HepG2 (cell line): Measurements from ENCODE around the gene DGAT2.

Experiments used
- AKAP8 ChIP-seq: sonication (generic); formaldehyde crosslinking; IDR thresholded peaks from 2 replicates; pipeline ENCODE4 v1.5.1; 2020; ENCODE audit warnings: mild to moderate bottlenecking, missing genetic modification reagents
- ARID2 ChIP-seq: sonication (generic); formaldehyde crosslinking; IDR thresholded peaks from 2 replicates; pipeline ENCODE4 v1.8.1; 2022; ENCODE audit warnings: mild to moderate bottlenecking, missing genetic modification reagents, borderline replicate concordance
- CEBPB ChIP-seq: IDR thresholded peaks from 2 replicates; pipeline ENCODE4 v1.6.1; 2011; ENCODE audit warnings: low read depth, low read length, improper control_type of control experiment, borderline replicate concordance
- CTCF ChIP-seq: sonication (generic); formaldehyde crosslinking; IDR thresholded peaks from 2 replicates; pipeline ENCODE4 v1.5.0; 2020; ENCODE audit warnings: mild to moderate bottlenecking, missing genetic modification reagents, moderate library complexity
- ESRRA ChIP-seq: sonication (generic); formaldehyde crosslinking; IDR thresholded peaks from 2 replicates; pipeline ENCODE4 v1.5.1; 2020; ENCODE audit warnings: mild to moderate bottlenecking, low read depth, missing genetic modification reagents
- EZH2 ChIP-seq: conservative IDR thresholded peaks from 2 replicates; pipeline ENCODE4 v1.6.1; 2012; ENCODE audit warnings: mild to moderate bottlenecking, low read depth, low read length, moderate library complexity
- HDAC6 ChIP-seq: fragments of 200-600 bp; sonication (generic); IDR thresholded peaks from 2 replicates; pipeline ENCODE4 v1.7.0; 2017; ENCODE audit warnings: mild to moderate bottlenecking, antibody characterized with exemption, low read length, low read depth
- JUND ChIP-seq: sonication (generic); formaldehyde crosslinking; IDR thresholded peaks from 2 replicates; pipeline ENCODE4 v1.8.0; 2022; ENCODE audit warnings: mild to moderate bottlenecking, missing genetic modification reagents
- POLR2A ChIP-seq, 2 experiments: IDR thresholded peaks; 2 replicates each; pipeline ENCODE4 v1.6.1; 2011; ENCODE audit warnings: low read depth in 2 of 2, low read length in 2 of 2, mild to moderate bottlenecking in 1 of 2, moderate library complexity in 1 of 2; ENCODE audit not compliant: insufficient read depth in 1 of 2
- RNF219 ChIP-seq: sonication (generic); formaldehyde crosslinking; IDR thresholded peaks from 2 replicates; pipeline ENCODE4 v1.5.0; 2020; ENCODE audit warnings: mild to moderate bottlenecking, missing genetic modification reagents
- SMAD1 ChIP-seq: sonication (generic); formaldehyde crosslinking; IDR thresholded peaks from 2 replicates; pipeline ENCODE4 v1.4.0; 2020; ENCODE audit warnings: missing genetic modification reagents, low read depth, mild to moderate bottlenecking, borderline replicate concordance
- STAG1 ChIP-seq: sonication (generic); formaldehyde crosslinking; IDR thresholded peaks from 2 replicates; pipeline ENCODE4 v1.4.0; 2020; ENCODE audit warnings: missing genetic modification reagents
- ZFP36 ChIP-seq: fragments of 150-350 bp; IDR thresholded peaks from 2 replicates; pipeline ENCODE4 v1.6.1; 2018; ENCODE audit warnings: borderline replicate concordance, low read length, low read depth; ENCODE audit not compliant: partially characterized antibody

- TF ChIP-seq ZFP36 = no peak
- no peak for TF ChIP-seq POLR2A (IDR thresholded peaks at IDR 0.05; ENCODE audit: insufficient read depth in 1 of 2, low read depth in 2 of 2, low read length in 2 of 2)
- no peak for TF ChIP-seq ARID2
- TF ChIP-seq ESRRA (CRISPR knock-in tag) = no peak
- no peak for TF ChIP-seq RNF219 (CRISPR knock-in tag)
- TF ChIP-seq CTCF = no peak
- TF ChIP-seq AKAP8 (CRISPR knock-in tag) = no peak
- no peak for TF ChIP-seq HDAC6
- TF ChIP-seq JUND (CRISPR knock-in tag) = no peak
- no peak for TF ChIP-seq EZH2
- no peak for TF ChIP-seq SMAD1
- TF ChIP-seq STAG1 = no peak
- no peak for TF ChIP-seq CEBPB
These were observed 81.3 kb downstream of the DGAT2 start for GRCh38 chr11:75849894-75850293.
